Fibroblast of the aortic adventitia (primary cell): Measurements from ENCODE around the gene TRIM34. TPM values are rescaled to one million over a fixed set of nuclear protein-coding genes. Genes with fewer than 3 reads are reported as not detected.
A peak's percentile ranks its signal among the peaks of the same experiment; 100 is the strongest.

ENCODE experiments used
- DNase-seq: peaks from one replicate; pipeline ENCODE4 v3.0.0-alpha.2; 2010; ENCODE audit warnings: low read depth
- H3K4me3 ChIP-seq: 2 replicates; pipeline ENCODE4 v1.5.1; 2011; ENCODE audit warnings: low read depth, mild to moderate bottlenecking, control low read depth, low read length, moderate library complexity
- total RNA-seq: library from RNA; depleted of rRNA; stranded (reverse); fragments of >200 nt; gene quantifications from 2 replicates; pipeline ENCODE4 v1.2.3, GENCODE V29; 2012; ENCODE audit warnings: low replicate concordance
- TF ChIP-seq, protein P1 (sequence below): IDR thresholded peaks from 2 replicates; pipeline ENCODE4 v1.5.1; 2011; ENCODE audit warnings: mild to moderate bottlenecking, low read length, control low read depth, inconsistent platforms; ENCODE audit not compliant: insufficient read depth

TRIM34 gene
- total RNA-seq, 1 donor: 15.5 TPM

DNA sequence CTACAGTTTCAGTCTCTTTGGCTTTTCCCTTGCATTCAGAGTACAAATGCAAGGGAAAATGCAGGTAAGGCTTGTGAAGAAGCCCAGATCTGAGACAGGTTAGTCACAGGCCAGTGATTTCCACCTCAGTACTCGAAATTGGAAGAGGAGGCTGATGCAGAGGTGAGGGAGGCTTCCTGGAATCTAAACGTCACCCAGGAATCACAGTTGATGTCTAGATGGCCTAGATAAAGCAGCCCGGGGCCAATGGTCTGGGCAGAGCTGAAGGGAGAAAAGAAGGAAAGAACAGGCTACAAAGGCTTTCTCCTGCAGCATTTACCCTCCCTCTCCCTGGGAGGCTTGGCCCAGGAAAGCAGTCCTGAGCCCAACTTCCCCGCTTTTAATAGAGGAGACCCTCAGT is 19.9 kb upstream of the TRIM34 start:
- DNase-seq: no peak
- H3K4me3 ChIP-seq: no peak overlapping the region
- TF ChIP-seq, protein P1, sequence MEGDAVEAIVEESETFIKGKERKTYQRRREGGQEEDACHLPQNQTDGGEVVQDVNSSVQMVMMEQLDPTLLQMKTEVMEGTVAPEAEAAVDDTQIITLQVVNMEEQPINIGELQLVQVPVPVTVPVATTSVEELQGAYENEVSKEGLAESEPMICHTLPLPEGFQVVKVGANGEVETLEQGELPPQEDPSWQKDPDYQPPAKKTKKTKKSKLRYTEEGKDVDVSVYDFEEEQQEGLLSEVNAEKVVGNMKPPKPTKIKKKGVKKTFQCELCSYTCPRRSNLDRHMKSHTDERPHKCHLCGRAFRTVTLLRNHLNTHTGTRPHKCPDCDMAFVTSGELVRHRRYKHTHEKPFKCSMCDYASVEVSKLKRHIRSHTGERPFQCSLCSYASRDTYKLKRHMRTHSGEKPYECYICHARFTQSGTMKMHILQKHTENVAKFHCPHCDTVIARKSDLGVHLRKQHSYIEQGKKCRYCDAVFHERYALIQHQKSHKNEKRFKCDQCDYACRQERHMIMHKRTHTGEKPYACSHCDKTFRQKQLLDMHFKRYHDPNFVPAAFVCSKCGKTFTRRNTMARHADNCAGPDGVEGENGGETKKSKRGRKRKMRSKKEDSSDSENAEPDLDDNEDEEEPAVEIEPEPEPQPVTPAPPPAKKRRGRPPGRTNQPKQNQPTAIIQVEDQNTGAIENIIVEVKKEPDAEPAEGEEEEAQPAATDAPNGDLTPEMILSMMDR: no peak

DNA sequence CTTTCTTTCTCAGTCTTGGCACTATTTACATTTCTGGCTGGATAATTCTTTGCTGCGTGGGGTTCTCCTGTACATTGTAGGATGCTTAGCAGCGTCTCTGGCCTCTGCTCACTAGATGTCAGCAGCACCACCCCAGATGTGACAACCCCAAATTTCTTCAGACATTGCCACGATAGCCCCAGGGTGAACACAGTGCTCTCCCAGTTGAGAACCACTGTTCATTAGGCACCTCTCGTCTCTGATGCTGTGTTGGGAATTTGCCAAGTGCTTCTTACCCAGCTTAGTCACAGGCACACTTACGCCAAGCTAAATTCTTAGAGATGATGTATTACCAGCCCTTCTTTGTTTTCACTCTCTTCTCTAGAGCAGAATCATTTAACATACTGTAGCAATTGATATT is 19.0 kb upstream of the TRIM34 start:
- H3K4me3 ChIP-seq: no peak overlapping the region
- DNase-seq: peak; percentile 93
- TF ChIP-seq, protein P1: peak; percentile 22

DNA sequence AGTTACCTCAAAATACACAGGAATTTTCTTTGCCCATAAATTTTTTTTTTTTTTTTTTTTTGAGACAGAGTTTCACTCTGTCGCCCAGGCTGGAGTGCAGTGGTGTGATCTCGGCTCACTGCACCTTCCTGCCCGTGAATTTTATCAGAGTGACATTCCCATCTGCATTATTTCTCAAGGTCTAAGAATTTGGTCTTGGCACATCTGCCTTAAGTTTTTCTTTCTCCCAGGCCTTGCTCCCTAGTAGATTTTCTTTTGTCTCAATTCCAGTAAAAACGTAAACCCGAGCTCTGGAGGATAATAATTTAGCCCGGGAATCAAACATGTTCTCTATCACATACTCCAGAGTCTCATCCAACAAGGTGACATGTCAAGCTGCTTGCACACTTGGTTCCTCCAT is 16.0 kb upstream of the TRIM34 start:
- TF ChIP-seq, protein P1: no peak
- peak; percentile 80 for DNase-seq
- no peak overlapping the region for H3K4me3 ChIP-seq

DNA sequence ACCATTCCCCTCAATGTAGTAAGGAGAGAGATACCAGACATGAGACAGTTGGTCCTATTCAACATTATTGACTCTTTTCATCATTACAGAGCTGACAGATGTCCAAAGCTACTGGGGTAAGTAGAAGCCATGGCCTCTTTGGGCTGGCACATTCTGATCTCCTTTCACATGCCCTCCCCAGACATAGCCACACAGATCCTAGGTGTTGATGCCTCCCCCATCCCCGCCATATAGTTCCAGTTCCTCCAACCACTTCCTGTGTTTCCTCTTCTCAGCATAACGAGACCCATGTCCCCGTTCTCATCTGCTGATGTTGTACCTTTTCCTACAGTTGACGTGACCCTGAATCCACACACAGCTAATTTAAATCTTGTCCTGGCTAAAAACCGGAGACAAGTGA is 14.4 kb upstream of the TRIM34 start:
- DNase-seq: no peak
- H3K4me3 ChIP-seq: no peak overlapping the region
- TF ChIP-seq, protein P1: no peak

DNA sequence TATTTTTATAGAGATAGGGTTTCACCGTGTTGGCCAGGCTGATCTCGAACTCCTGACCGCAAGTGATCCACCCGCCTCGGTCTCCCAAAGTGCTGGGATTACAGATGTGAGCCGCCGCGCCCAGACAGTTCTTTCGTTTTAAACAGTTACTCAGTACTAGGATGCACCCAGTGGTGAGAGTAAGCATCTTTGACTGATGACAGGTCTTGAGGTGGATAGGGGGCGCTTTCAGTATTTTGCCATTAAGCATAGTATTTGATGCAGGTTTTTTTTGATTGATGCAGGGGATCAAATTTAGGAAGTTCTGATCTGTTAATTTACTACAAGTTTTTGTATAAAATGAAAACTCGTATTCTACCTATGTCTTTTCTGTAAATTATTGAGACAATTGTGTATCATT is 13.2 kb upstream of the TRIM34 start:
- TF ChIP-seq, protein P1: no peak
- no peak for DNase-seq
- no peak overlapping the region for H3K4me3 ChIP-seq

DNA sequence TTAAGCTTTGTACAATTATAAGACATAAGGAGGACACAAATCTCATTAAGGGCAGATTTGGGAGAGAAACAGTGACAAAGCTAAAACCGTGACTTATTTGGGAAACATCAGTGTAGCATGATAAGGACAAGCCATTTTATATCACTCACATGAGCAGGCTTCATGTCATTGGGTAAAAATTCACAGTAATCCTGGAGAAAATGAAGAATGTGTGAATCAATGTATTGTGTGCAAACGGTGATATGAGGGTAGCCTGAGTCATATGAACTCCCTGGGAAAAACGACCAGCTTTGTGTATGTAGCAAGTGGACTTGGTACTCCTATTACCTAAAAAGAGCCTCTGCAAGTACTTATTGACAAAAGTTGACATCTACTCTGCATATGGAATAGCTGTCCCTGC is 6.0 kb upstream of the TRIM34 start:
- no peak overlapping the region for H3K4me3 ChIP-seq
- DNase-seq: peak; percentile 80
- TF ChIP-seq, protein P1: no peak
